ENCODE data around the gene SOS2. TPM values are rescaled to one million over a fixed set of nuclear protein-coding genes. Genes with fewer than 3 reads are reported as not detected.
"Not testable (repeated sequence)": the region's sequence is repeated elsewhere in the genome, so short reads cannot be mapped to it uniquely, and the experiment has no call there.

The SOS2 gene
- total RNA-seq, 2 donors from 2014 or later: 23.7 to 31.0 TPM

DNA sequence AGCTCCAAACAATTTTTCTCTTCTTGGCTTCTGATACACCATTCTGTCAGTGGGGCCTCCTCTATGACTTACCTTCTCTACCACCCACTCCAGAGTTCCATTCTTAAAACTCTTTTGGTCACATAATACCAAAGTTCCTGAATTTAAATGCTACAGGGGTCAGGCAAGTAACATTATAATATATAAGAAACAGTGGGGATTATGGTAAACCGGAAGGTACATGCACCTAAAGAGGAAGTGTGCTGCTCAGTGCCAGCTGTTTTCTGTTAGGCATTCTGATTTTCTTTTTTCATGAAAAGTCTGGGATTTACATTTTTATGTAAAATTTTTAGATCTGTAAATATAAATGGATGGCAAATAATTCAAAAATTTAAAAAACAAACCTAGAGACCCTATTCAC is 39.9 kb downstream of the SOS2 start:
- Histone ChIP-seq H3K4me1 (no peaks in the 10 kb centered on the region), H3K9me3 (no peaks in the 10 kb centered on the region), H3K4me3 (no peak overlapping the region), H3K27me3 (no peaks in the 10 kb centered on the region), H3K27ac (no peak overlapping the region), H3K36me3 (peaks cover 18% of the 10 kb centered on the region)
- DNase-seq (ENCODE audit: low spot score): no peak
- TF ChIP-seq, protein P1, sequence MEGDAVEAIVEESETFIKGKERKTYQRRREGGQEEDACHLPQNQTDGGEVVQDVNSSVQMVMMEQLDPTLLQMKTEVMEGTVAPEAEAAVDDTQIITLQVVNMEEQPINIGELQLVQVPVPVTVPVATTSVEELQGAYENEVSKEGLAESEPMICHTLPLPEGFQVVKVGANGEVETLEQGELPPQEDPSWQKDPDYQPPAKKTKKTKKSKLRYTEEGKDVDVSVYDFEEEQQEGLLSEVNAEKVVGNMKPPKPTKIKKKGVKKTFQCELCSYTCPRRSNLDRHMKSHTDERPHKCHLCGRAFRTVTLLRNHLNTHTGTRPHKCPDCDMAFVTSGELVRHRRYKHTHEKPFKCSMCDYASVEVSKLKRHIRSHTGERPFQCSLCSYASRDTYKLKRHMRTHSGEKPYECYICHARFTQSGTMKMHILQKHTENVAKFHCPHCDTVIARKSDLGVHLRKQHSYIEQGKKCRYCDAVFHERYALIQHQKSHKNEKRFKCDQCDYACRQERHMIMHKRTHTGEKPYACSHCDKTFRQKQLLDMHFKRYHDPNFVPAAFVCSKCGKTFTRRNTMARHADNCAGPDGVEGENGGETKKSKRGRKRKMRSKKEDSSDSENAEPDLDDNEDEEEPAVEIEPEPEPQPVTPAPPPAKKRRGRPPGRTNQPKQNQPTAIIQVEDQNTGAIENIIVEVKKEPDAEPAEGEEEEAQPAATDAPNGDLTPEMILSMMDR (IDR thresholded peaks at IDR 0.05): no peak

DNA sequence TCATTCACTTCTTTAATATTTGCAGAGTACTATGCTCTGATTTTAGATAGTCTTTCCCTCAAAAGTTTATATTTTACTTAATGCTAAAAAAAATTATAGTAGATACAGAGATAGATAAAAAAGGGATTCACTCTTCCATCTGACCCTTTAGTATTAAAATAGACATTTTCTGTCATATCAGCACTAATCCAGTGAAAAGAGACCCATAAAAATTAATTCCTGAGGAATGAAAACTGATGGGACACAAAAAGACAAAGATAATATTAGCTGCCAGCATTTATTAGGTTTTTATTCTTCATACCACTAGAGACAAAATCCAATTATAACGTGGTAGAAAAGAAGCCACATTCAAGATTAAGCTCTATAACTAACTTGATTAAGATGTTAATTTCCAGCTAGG is 45.3 kb downstream of the SOS2 start:
- Histone ChIP-seq H3K27me3 (no peaks in the 10 kb centered on the region), H3K9me3 (no peaks in the 10 kb centered on the region), H3K36me3 (peaks cover 46% of the 10 kb centered on the region), H3K4me3 (no peak overlapping the region), H3K27ac (no peak overlapping the region), H3K4me1 (no peaks in the 10 kb centered on the region)
- no peak for DNase-seq (ENCODE audit: low spot score)
- TF ChIP-seq, protein P1 (IDR thresholded peaks at IDR 0.05): no peak

DNA sequence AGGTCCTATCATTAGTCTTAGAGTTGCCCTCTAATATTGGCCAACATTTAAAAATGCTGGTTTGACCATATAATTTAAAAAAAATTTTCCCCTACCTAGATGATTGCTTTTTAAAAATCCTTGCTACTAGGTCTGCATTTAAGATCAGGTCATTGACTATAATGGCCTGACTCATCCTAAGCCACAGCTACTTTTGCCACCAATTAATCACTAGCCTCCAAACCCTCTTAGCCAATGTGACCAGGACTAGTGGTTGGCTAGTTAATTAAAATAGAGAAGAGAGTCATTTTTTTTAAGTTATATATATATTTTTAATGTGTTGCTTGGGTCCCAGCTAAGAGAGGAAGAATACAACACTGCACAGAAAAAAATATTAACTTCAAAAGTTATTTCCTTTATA is 57.5 kb downstream of the SOS2 start:
- Histone ChIP-seq H3K9me3 (no peaks in the 10 kb centered on the region), H3K27me3 (no peaks in the 10 kb centered on the region), H3K36me3 (peaks cover 27% of the 10 kb centered on the region), H3K27ac (no peak overlapping the region), H3K4me3 (no peak overlapping the region), H3K4me1 (no peaks in the 10 kb centered on the region)
- TF ChIP-seq, protein P1 (IDR thresholded peaks at IDR 0.05): no peak
- DNase-seq (ENCODE audit: low spot score): no peak

GRCh38 chr14:50171895-50172294 is 59.5 kb downstream of the SOS2 start:
- Histone ChIP-seq H3K36me3 (peaks cover 10% of the 10 kb centered on the region), H3K4me1 (no peaks in the 10 kb centered on the region), H3K4me3 (no peak overlapping the region), H3K27ac (no peak overlapping the region), H3K27me3 (no peaks in the 10 kb centered on the region), H3K9me3 (no peaks in the 10 kb centered on the region)
- TF ChIP-seq, protein P1 (IDR thresholded peaks at IDR 0.05): no peak
- DNase-seq (ENCODE audit: low spot score): no peak

- DNase-seq (ENCODE audit: low spot score); H3K4me3 ChIP-seq; H3K36me3 ChIP-seq; H3K27ac ChIP-seq; H3K9me3 ChIP-seq; H3K4me1 ChIP-seq; H3K27me3 ChIP-seq: not testable (repeated sequence)
These were observed 64.0 kb downstream of the SOS2 start for GRCh38 chr14:50167381-50167780.

DNA sequence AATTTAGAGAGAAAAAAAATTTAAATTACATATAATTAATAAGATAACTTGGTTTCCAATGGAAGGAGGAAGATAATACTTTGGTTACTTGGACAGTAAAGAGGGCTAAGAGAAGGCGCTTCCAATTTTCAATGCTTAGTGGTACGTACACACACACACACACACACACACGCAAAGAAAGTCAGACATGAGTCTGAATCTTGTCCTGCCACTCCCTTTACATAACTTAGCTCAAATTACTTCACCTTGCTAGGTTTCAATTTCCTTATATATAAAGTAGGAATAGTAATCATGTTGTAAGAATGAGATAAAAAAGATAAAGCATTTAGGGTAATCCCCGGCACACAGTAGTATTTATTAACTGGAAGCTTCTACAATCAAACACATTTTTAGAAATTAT is 75.3 kb downstream of the SOS2 start:
- Histone ChIP-seq H3K4me3 (no peak overlapping the region), H3K27ac (no peak overlapping the region), H3K27me3 (no peaks in the 10 kb centered on the region), H3K9me3 (no peaks in the 10 kb centered on the region), H3K4me1 (no peaks in the 10 kb centered on the region), H3K36me3 (peaks cover 68% of the 10 kb centered on the region)
- TF ChIP-seq, protein P1 (IDR thresholded peaks at IDR 0.05): no peak
- DNase-seq (ENCODE audit: low spot score): no peak
